Epidermal melanocyte (primary cell): Measurements from ENCODE around the gene UBXN4.
A peak's percentile ranks its signal among the peaks of the same experiment; 100 is the strongest.
"Not testable (repeated sequence)": the region's sequence is repeated elsewhere in the genome, so short reads cannot be mapped to it uniquely, and the experiment has no call there.

Experiments used
- DNase-seq: peaks from one replicate; pipeline ENCODE4 v3.0.0; 2011; ENCODE audit warnings: low spot score; ENCODE audit not compliant: insufficient read length

UBXN4 gene

GRCh38 chr2:135741395-135742324 is at the start of gene UBXN4:
Gene UBXN4, plus strand, starts transcription at chr2:135741855. Its CDS starts 75 bp downstream, at chr2:135741930.
- peak; percentile 94 for DNase-seq

DNA sequence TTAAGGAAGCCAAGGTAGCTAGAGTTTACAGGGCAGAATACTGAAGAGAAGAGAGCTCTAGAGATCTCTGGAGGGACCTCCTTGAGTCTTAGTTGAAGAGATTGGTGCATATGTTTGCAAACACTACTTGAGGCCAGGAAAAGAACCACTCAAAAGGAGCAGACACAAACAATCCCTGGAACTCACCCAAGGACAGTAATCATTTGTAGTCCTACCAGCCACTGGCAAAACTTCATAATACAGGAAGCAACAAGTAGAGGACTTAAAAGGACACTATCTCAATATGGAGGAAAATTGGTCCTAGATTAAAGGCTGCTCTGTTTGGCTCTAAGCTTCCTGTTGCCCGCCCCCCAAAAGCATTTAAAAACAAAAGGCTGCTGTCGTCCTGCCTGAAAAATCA is 46.9 kb upstream of the UBXN4 start:
- no peak for DNase-seq

DNA sequence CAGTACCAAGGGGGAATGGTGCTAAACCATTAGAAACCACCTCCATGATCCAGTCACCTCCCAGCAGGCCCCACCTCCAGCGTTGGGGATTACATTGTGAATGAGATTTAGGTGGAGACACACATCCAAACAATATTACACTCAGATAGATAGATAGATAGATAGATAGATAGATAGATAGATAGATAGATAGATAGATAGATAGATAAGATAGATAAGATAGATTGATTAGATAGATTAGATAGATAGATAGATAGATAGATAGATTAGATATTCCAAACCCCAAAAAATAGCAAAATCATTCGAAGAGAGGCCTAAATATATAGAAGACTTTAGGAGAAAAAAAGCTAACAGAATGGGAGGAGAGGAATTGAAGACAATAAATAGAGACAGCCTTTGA is 42.8 kb upstream of the UBXN4 start:
- no peak for DNase-seq

GRCh38 chr2:135701442-135701841 is 40.2 kb upstream of the UBXN4 start:
- no peak for DNase-seq

GRCh38 chr2:135703300-135703699 is 38.4 kb upstream of the UBXN4 start:
- DNase-seq: no peak

- DNase-seq: not testable (repeated sequence)
Measured at GRCh38 chr2:135704075-135704474, 37.6 kb upstream of the UBXN4 start.

- no peak for DNase-seq
Measured at GRCh38 chr2:135708159-135708558, 33.5 kb upstream of the UBXN4 start.

GRCh38 chr2:135709992-135710391 is 31.7 kb upstream of the UBXN4 start:
- peak; percentile 47 for DNase-seq

DNA sequence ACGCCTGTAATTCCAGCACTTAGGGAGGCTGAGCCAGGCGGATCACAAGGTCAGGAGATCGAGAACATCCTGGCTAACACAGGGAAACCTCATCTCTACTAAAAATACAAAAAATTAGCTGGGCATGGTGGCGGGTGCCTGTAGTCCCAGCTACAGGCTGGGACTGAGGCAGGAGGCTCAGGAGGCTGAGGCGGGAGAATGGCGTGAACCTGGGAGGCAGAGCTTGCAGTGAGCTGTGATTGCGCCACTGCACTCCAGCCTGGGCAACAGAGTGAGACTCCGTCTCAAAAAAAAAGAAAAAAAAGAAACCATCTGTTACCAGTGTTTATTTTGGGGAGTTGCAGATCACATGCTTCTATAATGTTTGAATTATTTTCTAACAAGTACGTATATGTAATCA is 26.6 kb upstream of the UBXN4 start:
- DNase-seq: not testable (repeated sequence)

GRCh38 chr2:135728064-135728743 is 13.5 kb upstream of the UBXN4 start:
- no peak for DNase-seq

DNA sequence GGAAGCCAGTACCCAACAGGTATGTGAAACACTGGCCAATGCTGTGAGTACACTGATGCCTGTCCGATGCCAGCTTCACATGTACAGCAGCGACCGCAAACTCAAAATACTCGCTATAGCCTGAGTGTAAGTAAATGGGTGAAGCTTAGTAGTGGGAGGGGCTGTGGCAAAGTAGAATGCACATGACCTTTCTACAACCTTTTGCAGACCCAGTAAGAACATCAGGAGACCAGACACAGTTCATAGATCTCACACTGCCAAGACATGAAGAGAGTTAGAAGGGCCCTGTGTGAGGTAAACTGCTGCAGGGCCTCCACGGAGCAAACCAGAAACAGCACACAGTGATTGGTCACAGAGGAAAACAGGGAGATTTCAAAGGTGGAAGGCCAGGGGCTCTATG is 9.1 kb upstream of the UBXN4 start:
- no peak for DNase-seq

DNA sequence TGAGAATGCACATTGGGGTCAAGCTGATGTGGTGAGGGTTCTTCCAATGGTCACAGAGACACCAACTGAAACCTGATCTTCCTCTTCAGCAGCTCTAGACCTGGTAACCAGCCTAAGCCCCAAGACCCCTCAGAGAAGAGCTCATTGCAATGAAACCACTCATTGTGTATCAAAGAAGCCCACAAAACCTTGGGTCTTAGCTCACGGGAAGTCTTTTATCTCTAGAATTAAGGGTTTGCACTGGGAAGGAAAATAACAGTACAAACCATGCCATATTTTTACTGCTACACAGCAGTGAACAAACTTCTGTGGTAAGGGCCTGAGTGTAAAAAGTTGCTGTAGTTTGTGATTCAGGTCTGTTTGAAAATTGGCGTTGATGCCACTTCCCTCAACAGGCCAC is 8.6 kb upstream of the UBXN4 start:
- no peak for DNase-seq

- no peak for DNase-seq
Measured at GRCh38 chr2:135736546-135736945, 5.1 kb upstream of the UBXN4 start.

DNA sequence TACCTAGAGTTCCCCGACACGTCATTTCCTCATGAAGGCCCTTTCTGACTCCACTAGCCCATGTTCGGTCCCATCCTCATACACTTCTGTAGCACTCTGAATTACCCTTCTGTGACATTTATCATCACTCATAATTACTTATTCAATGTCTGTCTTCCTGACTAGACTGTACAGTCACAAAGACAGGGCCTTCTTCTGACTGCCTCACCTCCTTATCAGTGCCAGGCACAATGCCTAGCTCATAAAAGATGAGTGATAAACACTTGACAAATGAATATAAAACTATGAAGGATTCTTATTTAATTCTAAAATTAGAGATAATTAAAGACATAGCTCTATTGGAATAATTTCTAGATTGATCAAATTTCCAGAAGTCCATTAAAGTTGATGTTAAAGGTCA is 1.4 kb upstream of the UBXN4 start:
- no peak for DNase-seq

- DNase-seq: no peak
Measured at GRCh38 chr2:135741043-135741394, 636 bp upstream of the UBXN4 start.

GRCh38 chr2:135742325-135742757 is 686 bp downstream of the UBXN4 start:
- DNase-seq: no peak

DNA sequence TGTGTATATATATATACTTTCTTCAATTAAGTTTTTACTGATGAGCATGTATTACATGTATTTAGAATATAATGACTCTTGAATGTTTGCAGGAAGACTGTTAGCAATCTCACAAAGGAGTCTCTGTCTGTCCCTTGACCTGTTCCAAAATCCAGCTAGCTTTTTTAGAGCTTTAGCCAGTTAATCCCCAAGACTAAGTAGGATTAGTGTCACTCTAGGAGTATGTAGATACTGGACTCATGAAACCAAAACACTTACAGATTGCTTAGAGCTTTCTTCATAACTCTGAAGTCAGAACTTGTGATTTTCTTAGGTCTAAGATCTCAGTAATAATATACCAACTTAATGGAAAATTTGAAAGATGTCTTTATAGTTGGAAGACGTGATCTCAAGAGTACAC is 2.2 kb downstream of the UBXN4 start:
- no peak for DNase-seq

GRCh38 chr2:135744760-135745314 is 3.2 kb downstream of the UBXN4 start:
- DNase-seq: no peak

DNA sequence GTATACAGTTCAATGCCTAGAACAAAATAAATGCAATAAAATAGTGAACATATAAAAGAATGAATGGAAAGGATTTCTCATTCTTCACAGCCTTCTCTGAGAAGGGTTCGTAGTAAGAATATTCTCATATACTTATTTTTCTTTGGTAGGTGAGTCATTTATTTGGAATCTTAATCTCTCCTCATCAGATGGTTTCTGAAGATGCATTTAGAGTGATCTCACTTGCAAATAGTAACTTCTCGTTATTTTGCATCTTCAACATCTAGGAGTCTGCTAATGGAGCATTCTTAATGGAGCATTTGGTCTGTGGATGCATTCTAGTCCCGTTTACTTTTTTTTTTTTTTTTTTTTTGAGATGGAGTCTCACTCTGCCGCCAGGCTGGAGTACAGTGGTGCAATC is 3.9 kb downstream of the UBXN4 start:
- no peak for DNase-seq

DNA sequence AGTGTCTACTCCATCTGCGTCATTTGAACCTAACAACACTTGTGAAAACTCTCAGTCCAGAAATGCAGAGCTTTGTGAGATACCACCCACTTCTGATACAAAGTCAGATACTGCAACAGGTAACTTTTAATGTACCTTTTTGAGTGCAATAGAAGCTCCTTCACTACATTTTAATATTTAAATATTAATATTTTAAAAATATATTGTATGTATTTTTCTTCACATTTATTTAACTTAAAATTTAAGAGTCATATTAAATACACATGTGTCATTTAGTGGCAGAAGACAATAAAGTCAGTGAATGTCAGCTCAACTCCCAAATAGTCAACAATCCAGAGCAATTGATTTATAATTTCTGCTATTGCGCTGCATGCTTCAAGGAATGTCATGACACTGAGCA is 13.9 kb downstream of the UBXN4 start:
- no peak for DNase-seq

DNA sequence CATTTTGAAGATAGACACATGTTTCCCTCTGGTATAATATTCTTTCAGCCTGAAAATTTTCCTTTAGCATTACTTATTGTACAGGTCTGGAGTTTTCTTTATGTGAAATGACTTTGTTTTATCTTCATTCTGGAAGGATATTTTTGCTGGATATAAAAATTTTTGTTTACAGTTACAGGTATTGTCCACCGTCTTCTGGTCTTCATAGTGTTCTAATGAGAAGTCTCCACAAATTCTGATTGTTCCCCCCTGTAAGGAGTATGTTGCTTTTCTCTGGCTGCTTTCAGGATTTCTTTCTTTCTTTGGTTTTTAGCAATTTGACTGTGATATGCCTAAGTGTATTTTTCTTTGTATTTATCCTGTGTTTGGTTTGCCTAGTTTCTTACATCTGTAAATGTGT is 15.0 kb downstream of the UBXN4 start:
- no peak for DNase-seq

DNA sequence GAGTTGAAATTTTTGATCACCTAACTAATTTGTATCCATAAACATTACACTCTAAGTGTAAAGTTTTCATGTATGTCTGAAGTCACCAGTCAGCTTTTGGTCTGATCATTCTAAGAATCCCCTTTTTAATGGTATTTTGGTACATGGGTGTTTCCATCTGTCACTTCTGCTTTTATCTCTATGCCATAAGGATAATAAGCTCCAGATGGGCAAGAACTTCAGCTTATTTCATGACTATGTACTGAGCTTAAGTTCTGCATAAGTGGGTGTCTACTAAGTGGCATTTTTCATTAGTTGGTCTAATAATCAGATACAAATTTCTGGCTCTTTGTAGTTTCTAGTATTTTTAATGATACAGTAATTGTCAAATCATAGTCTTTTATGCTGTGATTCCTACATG is 20.4 kb downstream of the UBXN4 start:
- no peak for DNase-seq
